Cerebellar nuclear complex (tissue), 1 donor: ENCODE data around the gene HNMT.
A peak's percentile ranks its signal among the peaks of the same experiment; 100 is the strongest.
"Not testable (repeated sequence)": the region's sequence is repeated elsewhere in the genome, so short reads cannot be mapped to it uniquely, and the experiment has no call there.

Source experiments
- DNase-seq, 2 experiments: peaks; one replicate each; lab custom pipeline; 2025; lab: John Stamatoyannopoulos, UW

HNMT gene

GRCh38 chr2:137975280-137976271 is 11.3 kb downstream of the HNMT start:
- no peak for DNase-seq

GRCh38 chr2:137976274-137976673 is 12.0 kb downstream of the HNMT start:
- DNase-seq, result no peak

GRCh38 chr2:137977790-137978189 is 13.5 kb downstream of the HNMT start:
- DNase-seq, result no peak

- DNase-seq, result no peak
These were observed 16.2 kb downstream of the HNMT start for GRCh38 chr2:137980459-137980858.

- DNase-seq, result no peak
These were observed 16.9 kb downstream of the HNMT start for GRCh38 chr2:137981112-137981656.

- no peak for DNase-seq
These were observed 19.3 kb downstream of the HNMT start for GRCh38 chr2:137983581-137983980.

- DNase-seq, result no peak
These were observed 22.0 kb downstream of the HNMT start for GRCh38 chr2:137986268-137986667.

- no peak for DNase-seq
These were observed 22.7 kb downstream of the HNMT start for GRCh38 chr2:137987011-137987410.

GRCh38 chr2:137991078-137991477 is 26.8 kb downstream of the HNMT start:
- no peak for DNase-seq

GRCh38 chr2:137992039-137992646 is 27.9 kb downstream of the HNMT start:
- no peak for DNase-seq

- DNase-seq, result not testable (repeated sequence)
These were observed 29.6 kb downstream of the HNMT start for GRCh38 chr2:137993715-137994476.

GRCh38 chr2:137995368-137995767 is 31.1 kb downstream of the HNMT start:
- DNase-seq, result not testable (repeated sequence)

GRCh38 chr2:137996158-137996557 is 31.9 kb downstream of the HNMT start:
- DNase-seq, result not testable (repeated sequence)

GRCh38 chr2:137997733-137998132 is 33.5 kb downstream of the HNMT start:
- DNase-seq, result no peak

- no peak for DNase-seq
These were observed 34.2 kb downstream of the HNMT start for GRCh38 chr2:137998503-137998902.

GRCh38 chr2:137999273-137999672 is 35.0 kb downstream of the HNMT start:
- no peak for DNase-seq

GRCh38 chr2:138000009-138000408 is 35.7 kb downstream of the HNMT start:
- DNase-seq, result no peak

GRCh38 chr2:138000796-138001195 is 36.5 kb downstream of the HNMT start:
- DNase-seq, result no peak

GRCh38 chr2:138003411-138003810 is 39.1 kb downstream of the HNMT start:
- DNase-seq, result no peak

GRCh38 chr2:138007431-138007830 is 43.2 kb downstream of the HNMT start:
- no peak for DNase-seq

GRCh38 chr2:138009622-138010021 is 45.3 kb downstream of the HNMT start:
- no peak for DNase-seq

GRCh38 chr2:138010890-138011289 is 46.6 kb downstream of the HNMT start:
- DNase-seq, result peak in 1 of 2 experiments; percentile 26
